Psoas muscle (tissue), 8 donors: ENCODE data around the gene P2RY4. TPM values are rescaled to one million over a fixed set of nuclear protein-coding genes. Genes with fewer than 3 reads are reported as not detected.
"Not testable (repeated sequence)": the region's sequence is repeated elsewhere in the genome, so short reads cannot be mapped to it uniquely, and the experiment has no call there.

Experiments used
- ATAC-seq, 4 donors: fragments of 200-7000 bp; cut with Tn5 transposase; one replicate each; pipeline ENCODE4 v1.9.1; 2020; ENCODE audit warnings: moderate library complexity in 3 of 4, mild to moderate bottlenecking in 2 of 4
- DNase-seq, 2 donors: peaks; one replicate each; pipeline ENCODE4 v3.0.0-alpha.2; 2020
- H3K27ac ChIP-seq: fragments of 200-600 bp; one replicate; pipeline ENCODE4 v1.8.0; 2022
- H3K27me3 ChIP-seq, 3 donors: fragments of 200-600 bp in 1 of 3; one replicate each; pipeline versions ENCODE4 v1.6.1 to v1.8.0; 2013 to 2022; ENCODE audit warnings: low read length in 2 of 3, mild to moderate bottlenecking in 2 of 3, moderate library complexity in 1 of 3; ENCODE audit not compliant: insufficient read depth in 3 of 3
- H3K36me3 ChIP-seq, 2 donors: fragments of 200-600 bp in 1 of 2; one replicate each; pipeline versions ENCODE4 v1.6.1 to v1.8.0; 2013 to 2022; ENCODE audit warnings: low read depth in 1 of 2, mild to moderate bottlenecking in 1 of 2, moderate library complexity in 1 of 2; ENCODE audit not compliant: insufficient read depth in 1 of 2
- H3K4me1 ChIP-seq: fragments of 200-600 bp; one replicate; pipeline ENCODE4 v1.8.0; 2022
- H3K4me3 ChIP-seq: fragments of 200-600 bp; one replicate; pipeline ENCODE4 v1.8.0; 2022; ENCODE audit warnings: mild to moderate bottlenecking
- H3K9me3 ChIP-seq: fragments of 200-600 bp; one replicate; pipeline ENCODE4 v1.8.0; 2022
- WGBS, 3 donors: extraction: QIAGEN DNeasy Blood & Tissue Kit; methylation state at CpG; one replicate each; pipeline versions ENCODE4 v1.1.6 to v1.1.7; 2013; 5-methylcytosine and 5-hydroxymethylcytosine counted together
- intact Hi-C, 2 donors: fragments of 100-400 bp; cut with DNase I; formaldehyde crosslinking; loops; one replicate each; pipeline versions ENCODE4 v1.11.0 to v1.14.2; 2022
- polyA plus RNA-seq, 3 donors: library from polyadenylated mRNA; stranded (reverse); fragments of 200-250 nt; gene quantifications; one replicate each; pipeline ENCODE4 v1.2.3, GENCODE V29; 2013
- total RNA-seq, 4 donors: library from RNA; stranded (reverse); fragmentation: NEBNext Ultra II Directional in 2 of 4; extraction: Animal tissue kit (Norgen Biotek cat#: 25700) in 2 of 4; gene quantifications; one replicate each; pipeline versions ENCODE4 v1.2.1 to v1.2.4, GENCODE V29; 2021 to 2023
- TF ChIP-seq, protein P1 (sequence below): fragments of 200-600 bp; IDR thresholded peaks from one replicate; pipeline ENCODE4 v1.8.0; 2022; ENCODE audit warnings: antibody characterized with exemption
- donor health status: healthy with polysubstance abuse.
- donor health status: DM: no; HTN: no; CAD: no; lungs with moderate emphysema.
- donor health status: Bipolar disorder and iron deficiency.
- donor health status: healthy.
- donor health status: DM: yes; HTN: yes; CAD: no.
- donor health status: DM: no; HTN: no; CAD: no.
- donor health status: DM: no; HTN: no; CAD: no.
- donor health status: DM: yes; HTN: yes; CAD: no.

The P2RY4 gene
- total and polyA plus RNA-seq, 7 donors = 0.05 to 0.18 (median 0.08) TPM; not detected in 2

DNA sequence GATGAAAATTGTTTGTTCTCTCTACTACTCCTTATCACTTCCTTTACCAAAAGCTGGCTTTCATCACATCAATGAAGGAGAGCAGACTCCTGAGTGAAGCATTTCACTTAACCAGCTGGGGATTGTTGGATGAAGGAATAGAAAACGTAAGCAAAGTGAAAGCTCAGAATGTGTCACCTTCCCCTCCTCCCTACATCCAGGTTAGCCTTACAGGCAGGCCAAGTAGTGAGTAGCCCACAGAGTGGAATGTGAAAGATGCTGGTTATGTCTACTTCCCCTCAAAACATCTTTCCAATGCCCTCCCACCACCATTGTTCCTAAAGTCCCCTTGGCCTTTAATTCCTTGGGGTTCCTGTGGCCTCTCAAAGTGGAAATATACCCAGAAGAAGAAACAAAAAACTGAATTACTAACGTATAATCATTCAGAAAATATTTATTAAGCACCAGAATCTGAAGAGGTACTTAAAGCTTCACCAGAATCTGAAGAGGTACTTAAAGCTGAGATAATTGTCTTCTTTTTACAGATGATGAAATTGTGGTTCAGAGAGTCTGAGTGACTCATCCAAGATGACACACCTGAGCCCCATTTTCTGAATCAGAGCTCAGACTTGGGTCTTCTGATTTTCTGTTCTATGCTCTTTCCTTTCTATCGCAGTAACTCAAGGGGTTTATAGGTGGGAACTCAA, 6.5 kb downstream of the P2RY4 start:
- TF ChIP-seq, protein P1, sequence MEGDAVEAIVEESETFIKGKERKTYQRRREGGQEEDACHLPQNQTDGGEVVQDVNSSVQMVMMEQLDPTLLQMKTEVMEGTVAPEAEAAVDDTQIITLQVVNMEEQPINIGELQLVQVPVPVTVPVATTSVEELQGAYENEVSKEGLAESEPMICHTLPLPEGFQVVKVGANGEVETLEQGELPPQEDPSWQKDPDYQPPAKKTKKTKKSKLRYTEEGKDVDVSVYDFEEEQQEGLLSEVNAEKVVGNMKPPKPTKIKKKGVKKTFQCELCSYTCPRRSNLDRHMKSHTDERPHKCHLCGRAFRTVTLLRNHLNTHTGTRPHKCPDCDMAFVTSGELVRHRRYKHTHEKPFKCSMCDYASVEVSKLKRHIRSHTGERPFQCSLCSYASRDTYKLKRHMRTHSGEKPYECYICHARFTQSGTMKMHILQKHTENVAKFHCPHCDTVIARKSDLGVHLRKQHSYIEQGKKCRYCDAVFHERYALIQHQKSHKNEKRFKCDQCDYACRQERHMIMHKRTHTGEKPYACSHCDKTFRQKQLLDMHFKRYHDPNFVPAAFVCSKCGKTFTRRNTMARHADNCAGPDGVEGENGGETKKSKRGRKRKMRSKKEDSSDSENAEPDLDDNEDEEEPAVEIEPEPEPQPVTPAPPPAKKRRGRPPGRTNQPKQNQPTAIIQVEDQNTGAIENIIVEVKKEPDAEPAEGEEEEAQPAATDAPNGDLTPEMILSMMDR = no peak
- Histone ChIP-seq H3K9me3 (no peaks in the 10 kb centered on the region), H3K4me1 (no peaks in the 10 kb centered on the region), H3K27me3 (peaks cover 0 to 10% (median 0%) of the 10 kb centered on the region in 3 donors), H3K27ac (no peak overlapping the region), H3K36me3 (no peaks in the 10 kb centered on the region), H3K4me3 (no peak overlapping the region)
- WGBS, 3 donors = 76 to 95% (median 94%) methylated on average over 3 of the region's 3 CpGs
- no peak for ATAC-seq
- intact Hi-C loops = no loop called here
- no peak for DNase-seq

DNA sequence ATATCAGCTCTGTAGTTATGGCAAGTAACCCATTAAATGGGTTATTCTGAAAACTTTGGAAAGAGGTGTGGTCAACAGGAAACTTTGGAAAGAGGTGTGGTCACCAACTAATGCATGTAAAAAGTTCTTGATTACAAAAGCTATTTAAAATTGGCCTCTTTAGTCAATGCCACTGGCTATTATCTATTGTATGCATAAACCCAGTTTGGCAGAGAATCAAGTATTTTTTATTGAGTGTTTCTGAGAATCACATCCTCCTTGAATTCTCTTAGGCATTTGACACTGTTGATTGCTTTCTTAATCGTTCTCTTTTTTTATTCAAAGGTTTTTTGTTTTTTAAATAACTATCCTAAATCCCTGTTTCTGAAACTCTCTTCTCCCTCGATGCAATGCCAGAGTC, 7.5 kb downstream of the P2RY4 start:
- Histone ChIP-seq H3K4me3 (no peak overlapping the region), H3K36me3 (no peaks in the 10 kb centered on the region), H3K9me3 (no peaks in the 10 kb centered on the region), H3K4me1 (no peaks in the 10 kb centered on the region), H3K27me3 (peaks cover 0 to 10% (median 0%) of the 10 kb centered on the region in 3 donors), H3K27ac (no peak overlapping the region)
- ATAC-seq (no peak), DNase-seq (no peak)
- WGBS, 3 donors = 43 to 64% (median 55%) methylated on average over 2 of the region's 2 CpGs
- TF ChIP-seq, protein P1 = no peak
- intact Hi-C loops = no loop called here

DNA sequence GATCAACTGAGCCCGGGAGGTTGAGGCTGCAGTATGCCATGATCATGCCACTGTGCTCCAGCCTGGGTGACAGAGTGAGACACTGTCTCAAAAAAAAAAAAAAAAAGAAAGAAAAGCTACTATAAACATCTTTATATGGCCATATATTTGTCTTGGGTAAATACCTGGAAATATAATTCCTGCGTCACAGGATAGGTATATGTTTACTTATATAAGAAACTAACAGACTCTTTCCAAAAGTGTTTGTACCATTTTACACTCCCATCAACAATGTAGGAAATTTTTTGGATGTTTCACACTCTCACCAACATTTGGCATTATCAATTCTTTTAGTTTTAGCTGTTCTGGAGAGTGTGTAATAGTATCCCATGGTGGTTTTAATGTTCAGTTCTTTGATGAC, 12.8 kb downstream of the P2RY4 start:
- TF ChIP-seq, protein P1 = no peak
- Histone ChIP-seq H3K4me3 (no peak overlapping the region), H3K27me3 (peaks cover 0 to 5% (median 0%) of the 10 kb centered on the region in 3 donors), H3K36me3 (no peaks in the 10 kb centered on the region), H3K27ac (no peak overlapping the region), H3K9me3 (no peaks in the 10 kb centered on the region), H3K4me1 (no peaks in the 10 kb centered on the region)
- no peak for ATAC-seq
- intact Hi-C loops = no loop called here
- no peak for DNase-seq
- WGBS, 3 donors = 90 to 94% (median 92%) methylated on average over 2 of the region's 2 CpGs

DNA sequence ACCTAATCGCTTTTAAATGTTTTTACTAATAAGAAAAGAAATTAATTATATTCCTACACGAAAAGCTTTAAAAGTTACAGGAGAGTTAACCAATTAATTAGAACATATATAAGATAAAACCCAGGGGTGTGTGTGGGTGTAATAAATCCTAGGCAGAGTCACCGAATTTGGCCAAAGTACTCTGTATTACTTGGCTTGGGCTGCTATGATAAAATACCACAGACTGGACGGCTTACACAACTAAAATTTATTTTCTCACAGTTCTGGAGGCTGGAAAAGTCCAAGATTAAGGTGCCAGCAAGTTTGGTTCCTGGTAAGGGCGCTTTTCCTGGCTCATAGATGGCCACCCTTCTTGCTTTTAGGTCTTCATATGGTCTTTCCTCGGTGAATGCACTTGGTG, 15.1 kb downstream of the P2RY4 start:
- intact Hi-C loops = no loop called here
- TF ChIP-seq, protein P1 = no peak
- Histone ChIP-seq H3K4me3 (no peak overlapping the region), H3K27me3 (peaks cover 0 to 10% (median 0%) of the 10 kb centered on the region in 3 donors), H3K27ac (no peak overlapping the region), H3K36me3 (no peaks in the 10 kb centered on the region), H3K4me1 (no peaks in the 10 kb centered on the region), H3K9me3 (no peaks in the 10 kb centered on the region)
- ATAC-seq (no peak), DNase-seq (no peak)
- WGBS, 3 donors = 51 to 66% (median 60%) methylated on average over 6 of the region's 6 CpGs

DNA sequence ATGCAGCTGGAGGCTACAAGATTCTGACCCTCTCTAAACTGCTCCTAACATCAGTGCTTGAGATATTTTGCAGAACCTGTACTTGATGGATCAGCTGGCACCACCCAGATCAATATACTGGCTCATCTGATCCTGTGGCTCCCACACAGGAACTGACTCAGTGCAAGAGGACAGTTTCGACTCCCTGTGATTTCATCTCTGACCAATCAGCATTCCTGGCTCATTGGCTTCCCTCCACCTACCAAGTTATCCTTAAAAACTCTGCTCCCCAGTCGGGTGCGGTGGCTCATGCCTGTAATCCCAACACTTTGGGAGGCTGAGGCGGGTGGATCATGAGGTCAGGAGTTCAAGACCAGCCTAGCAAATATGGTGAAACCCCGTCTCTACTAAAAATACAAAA, 16.4 kb downstream of the P2RY4 start:
- intact Hi-C loops, ATAC-seq, H3K9me3 ChIP-seq, H3K4me1 ChIP-seq, H3K36me3 ChIP-seq, DNase-seq, H3K27ac ChIP-seq, H3K4me3 ChIP-seq: not testable (repeated sequence)
- peaks cover 0 to 10% (median 0%) of the 10 kb centered on the region in 3 donors for H3K27me3 ChIP-seq
- WGBS, 3 donors = 70 to 78% (median 77%) methylated on average over 5 of the region's 5 CpGs
